Measurements from ENCODE around the gene ABCG8.
A peak's percentile ranks its signal among the peaks of the same experiment; 100 is the strongest.

ABCG8 gene

DNA sequence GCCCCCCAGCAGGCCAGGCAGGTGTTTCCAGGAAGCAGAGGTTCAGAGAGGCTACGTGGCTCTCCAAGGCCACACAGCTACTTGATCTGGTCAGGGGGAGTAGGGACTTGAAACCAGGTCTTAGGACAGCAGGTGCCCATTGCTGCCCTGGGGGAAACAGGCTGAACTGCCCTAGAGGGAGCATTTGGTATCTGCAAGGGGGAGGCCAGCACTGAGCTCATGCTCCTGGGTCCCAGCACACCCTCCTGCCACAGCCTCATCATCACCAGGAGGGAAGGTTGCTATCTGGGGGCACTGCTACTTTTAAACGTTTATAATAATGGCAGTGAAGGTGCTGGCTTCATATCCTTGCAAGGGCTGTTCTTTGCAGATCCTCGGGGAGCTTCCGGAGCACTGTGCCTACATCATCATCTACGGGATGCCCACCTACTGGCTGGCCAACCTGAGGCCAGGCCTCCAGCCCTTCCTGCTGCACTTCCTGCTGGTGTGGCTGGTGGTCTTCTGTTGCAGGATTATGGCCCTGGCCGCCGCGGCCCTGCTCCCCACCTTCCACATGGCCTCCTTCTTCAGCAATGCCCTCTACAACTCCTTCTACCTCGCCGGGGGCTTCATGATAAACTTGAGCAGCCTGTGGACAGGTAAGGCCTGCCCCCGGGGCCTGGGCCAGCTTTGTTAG lies 36.1 kb downstream of the ABCG8 start:
- Histone ChIP-seq H3K36me3 (ENCODE audit: low read depth) (no peaks in the 10 kb centered on the region), H3K9me3 (ENCODE audit: severe bottlenecking) (no peaks in the 10 kb centered on the region), H3K27ac (ENCODE audit: poor library complexity, severe bottlenecking) (no peak overlapping the region), H3K4me1 (ENCODE audit: insufficient read depth, poor library complexity, severe bottlenecking) (no peaks in the 10 kb centered on the region), H3K4me3 (ENCODE audit: severe bottlenecking) (no peak overlapping the region), H3K27me3 (ENCODE audit: insufficient read depth, poor library complexity, severe bottlenecking) (peaks cover 8% of the 10 kb centered on the region)
- TF ChIP-seq, protein P1, sequence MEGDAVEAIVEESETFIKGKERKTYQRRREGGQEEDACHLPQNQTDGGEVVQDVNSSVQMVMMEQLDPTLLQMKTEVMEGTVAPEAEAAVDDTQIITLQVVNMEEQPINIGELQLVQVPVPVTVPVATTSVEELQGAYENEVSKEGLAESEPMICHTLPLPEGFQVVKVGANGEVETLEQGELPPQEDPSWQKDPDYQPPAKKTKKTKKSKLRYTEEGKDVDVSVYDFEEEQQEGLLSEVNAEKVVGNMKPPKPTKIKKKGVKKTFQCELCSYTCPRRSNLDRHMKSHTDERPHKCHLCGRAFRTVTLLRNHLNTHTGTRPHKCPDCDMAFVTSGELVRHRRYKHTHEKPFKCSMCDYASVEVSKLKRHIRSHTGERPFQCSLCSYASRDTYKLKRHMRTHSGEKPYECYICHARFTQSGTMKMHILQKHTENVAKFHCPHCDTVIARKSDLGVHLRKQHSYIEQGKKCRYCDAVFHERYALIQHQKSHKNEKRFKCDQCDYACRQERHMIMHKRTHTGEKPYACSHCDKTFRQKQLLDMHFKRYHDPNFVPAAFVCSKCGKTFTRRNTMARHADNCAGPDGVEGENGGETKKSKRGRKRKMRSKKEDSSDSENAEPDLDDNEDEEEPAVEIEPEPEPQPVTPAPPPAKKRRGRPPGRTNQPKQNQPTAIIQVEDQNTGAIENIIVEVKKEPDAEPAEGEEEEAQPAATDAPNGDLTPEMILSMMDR (IDR thresholded peaks at IDR 0.05; ENCODE audit: poor library complexity, severe bottlenecking) = no peak
- ATAC-seq (ENCODE audit: low read depth) = peak; percentile 15; the same call in 1 of the 3 replicates
- DNase-seq (ENCODE audit: low spot score) = no peak

DNA sequence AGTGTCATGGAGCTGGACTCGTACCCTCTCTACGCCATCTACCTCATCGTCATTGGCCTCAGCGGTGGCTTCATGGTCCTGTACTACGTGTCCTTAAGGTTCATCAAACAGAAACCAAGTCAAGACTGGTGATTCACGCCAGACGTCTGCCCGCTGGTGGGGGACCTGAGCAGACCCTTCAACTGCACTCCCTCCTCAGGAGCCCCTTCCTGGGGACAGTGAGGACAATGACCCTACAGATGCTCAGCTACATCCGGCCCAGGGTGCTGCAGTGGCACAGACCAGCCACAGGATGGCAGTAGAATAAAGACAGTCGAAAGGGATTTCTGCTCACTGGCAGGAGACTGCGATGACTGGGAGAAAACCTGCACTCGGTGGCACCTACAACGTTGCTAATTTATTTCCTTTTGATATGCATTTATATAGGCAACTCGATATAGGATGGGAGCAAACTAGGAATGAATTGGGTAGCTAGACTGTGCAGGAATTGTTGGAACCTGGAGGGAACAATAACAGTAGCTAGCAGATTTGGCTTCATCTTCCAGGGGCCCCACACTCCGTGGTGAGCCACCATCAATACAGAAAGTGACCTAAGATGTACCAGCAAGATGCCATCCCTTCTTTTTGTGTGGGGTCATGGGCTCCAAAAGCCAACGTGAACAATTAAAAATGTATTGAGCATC lies 39.2 kb downstream of the ABCG8 start:
- ATAC-seq (ENCODE audit: low read depth) (peak; percentile 59), DNase-seq (ENCODE audit: low spot score) (no peak)
- TF ChIP-seq, protein P1 (IDR thresholded peaks at IDR 0.05; ENCODE audit: poor library complexity, severe bottlenecking) = peak; percentile 92
- no peaks in the 10 kb centered on the region for H3K4me1 ChIP-seq (ENCODE audit: insufficient read depth, poor library complexity, severe bottlenecking)
- H3K4me3 ChIP-seq (ENCODE audit: severe bottlenecking) = no peak overlapping the region
- no peaks in the 10 kb centered on the region for H3K27me3 ChIP-seq (ENCODE audit: insufficient read depth, poor library complexity, severe bottlenecking)
- H3K9me3 ChIP-seq (ENCODE audit: severe bottlenecking) = no peaks in the 10 kb centered on the region
- no peak overlapping the region for H3K27ac ChIP-seq (ENCODE audit: poor library complexity, severe bottlenecking)
- H3K36me3 ChIP-seq (ENCODE audit: low read depth) = no peaks in the 10 kb centered on the region

DNA sequence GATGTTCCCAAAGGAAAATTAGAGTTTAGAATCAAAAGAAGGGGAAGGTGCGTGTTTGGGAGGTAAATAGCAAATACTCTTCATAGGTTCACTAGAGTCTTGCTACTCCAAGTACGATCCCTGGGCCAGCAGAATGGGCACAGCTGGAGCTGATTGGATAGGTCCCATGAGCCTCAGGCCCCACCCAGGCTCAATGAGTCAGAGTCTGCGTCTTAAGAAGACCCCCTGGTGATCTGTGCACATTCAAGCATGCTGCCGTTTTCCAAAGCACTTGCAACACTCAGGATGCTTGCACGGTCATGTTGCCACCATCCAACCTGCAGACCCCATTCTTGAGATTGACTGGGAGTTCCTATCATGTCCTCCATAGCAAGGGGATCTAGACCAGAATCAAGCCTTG lies 40.5 kb downstream of the ABCG8 start:
- no peak overlapping the region for H3K27ac ChIP-seq (ENCODE audit: poor library complexity, severe bottlenecking)
- no peaks in the 10 kb centered on the region for H3K4me1 ChIP-seq (ENCODE audit: insufficient read depth, poor library complexity, severe bottlenecking)
- H3K4me3 ChIP-seq (ENCODE audit: severe bottlenecking) = no peak overlapping the region
- H3K27me3 ChIP-seq (ENCODE audit: insufficient read depth, poor library complexity, severe bottlenecking) = no peaks in the 10 kb centered on the region
- ATAC-seq (ENCODE audit: low read depth) (no peak), DNase-seq (ENCODE audit: low spot score) (no peak)
- H3K9me3 ChIP-seq (ENCODE audit: severe bottlenecking) = no peaks in the 10 kb centered on the region
- TF ChIP-seq, protein P1 (IDR thresholded peaks at IDR 0.05; ENCODE audit: poor library complexity, severe bottlenecking) = no peak
- H3K36me3 ChIP-seq (ENCODE audit: low read depth) = no peaks in the 10 kb centered on the region

DNA sequence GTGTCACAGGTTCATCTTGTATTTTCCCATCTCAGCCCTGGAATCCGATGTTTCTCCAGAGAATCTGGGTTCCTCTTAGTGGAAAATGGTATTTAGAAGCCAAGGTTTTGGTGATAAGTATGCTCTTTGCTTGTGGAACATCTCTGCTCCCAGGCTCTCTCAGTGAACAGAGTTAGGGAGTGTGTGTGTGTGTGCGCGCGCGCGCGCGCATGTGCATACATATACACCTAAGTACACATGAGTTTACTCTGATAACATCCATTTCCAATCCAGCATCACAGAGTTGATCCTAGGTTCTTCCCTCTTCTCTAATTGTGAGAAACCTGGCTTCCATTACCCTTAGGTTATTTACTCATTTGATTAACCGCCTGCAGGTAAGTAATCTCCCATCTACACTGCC lies 41.7 kb downstream of the ABCG8 start:
- Histone ChIP-seq H3K27ac (ENCODE audit: poor library complexity, severe bottlenecking) (no peak overlapping the region), H3K36me3 (ENCODE audit: low read depth) (no peaks in the 10 kb centered on the region), H3K27me3 (ENCODE audit: insufficient read depth, poor library complexity, severe bottlenecking) (no peaks in the 10 kb centered on the region), H3K4me1 (ENCODE audit: insufficient read depth, poor library complexity, severe bottlenecking) (no peaks in the 10 kb centered on the region), H3K4me3 (ENCODE audit: severe bottlenecking) (no peak overlapping the region), H3K9me3 (ENCODE audit: severe bottlenecking) (no peaks in the 10 kb centered on the region)
- no peak for DNase-seq (ENCODE audit: low spot score)
- ATAC-seq (ENCODE audit: low read depth) = no peak
- TF ChIP-seq, protein P1 (IDR thresholded peaks at IDR 0.05; ENCODE audit: poor library complexity, severe bottlenecking) = no peak

DNA sequence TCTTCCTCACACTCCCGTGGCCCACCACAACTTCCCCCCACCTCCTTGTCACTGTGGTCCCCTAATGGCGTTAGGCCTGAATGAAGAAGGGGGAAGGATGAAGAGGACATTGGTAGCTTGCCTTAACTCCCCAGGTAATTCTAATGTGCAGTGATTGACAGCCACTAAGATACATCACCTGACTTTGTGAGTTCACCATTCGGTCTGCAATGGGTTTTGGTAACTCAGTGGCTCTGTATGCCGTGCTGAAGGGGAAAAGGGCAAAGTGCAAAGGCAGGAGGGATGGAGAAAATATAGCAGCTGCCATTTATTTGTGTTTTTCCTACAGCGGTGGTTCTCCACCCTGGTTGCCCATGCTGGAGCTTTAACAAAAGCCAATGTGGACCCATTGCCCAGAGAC lies 42.2 kb downstream of the ABCG8 start:
- Histone ChIP-seq H3K4me1 (ENCODE audit: insufficient read depth, poor library complexity, severe bottlenecking) (no peaks in the 10 kb centered on the region), H3K36me3 (ENCODE audit: low read depth) (no peaks in the 10 kb centered on the region), H3K27me3 (ENCODE audit: insufficient read depth, poor library complexity, severe bottlenecking) (no peaks in the 10 kb centered on the region), H3K4me3 (ENCODE audit: severe bottlenecking) (no peak overlapping the region), H3K9me3 (ENCODE audit: severe bottlenecking) (no peaks in the 10 kb centered on the region), H3K27ac (ENCODE audit: poor library complexity, severe bottlenecking) (no peak overlapping the region)
- DNase-seq (ENCODE audit: low spot score) (no peak), ATAC-seq (ENCODE audit: low read depth) (no peak)
- TF ChIP-seq, protein P1 (IDR thresholded peaks at IDR 0.05; ENCODE audit: poor library complexity, severe bottlenecking) = no peak
